Measurements from ENCODE around the gene L1TD1. TPM values are rescaled to one million over a fixed set of nuclear protein-coding genes. Genes with fewer than 3 reads are reported as not detected.

Gene L1TD1
- total and polyA plus RNA-seq, 11 donors: 0.12 to 0.29 (median 0.14) TPM; not detected in 8

DNA sequence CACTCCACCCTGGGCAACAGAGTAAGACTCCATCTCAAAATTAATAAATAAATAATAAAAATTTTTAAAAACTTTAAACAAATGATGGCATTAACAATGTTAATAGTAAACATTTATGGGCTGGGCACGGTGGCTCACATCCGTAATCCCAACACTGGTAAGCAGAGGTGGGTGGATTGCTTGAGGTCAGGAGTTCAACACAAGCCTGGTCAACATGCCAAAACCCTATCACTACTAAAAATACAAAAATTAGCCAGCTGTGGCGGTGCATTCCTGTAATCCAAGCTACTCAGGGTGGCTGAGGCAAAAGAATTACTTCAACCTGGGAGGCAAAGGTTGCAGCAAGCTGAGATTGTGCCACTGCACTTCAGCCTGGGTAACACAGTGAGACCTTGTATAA is 9.0 kb upstream of the L1TD1 start:
- no peaks in the 10 kb centered on the region for H3K9me3 ChIP-seq
- H3K4me1 ChIP-seq: no peaks in the 10 kb centered on the region
- no peak overlapping the region for H3K27ac ChIP-seq
- intact Hi-C loops (cut with DNase I): no loop called here
- DNase-seq: no peak
- H3K4me3 ChIP-seq: no peak overlapping the region
- WGBS, 4 donors: 79 to 86% (median 84%) methylated on average over 3 of the region's 3 CpGs
- H3K27me3 ChIP-seq: no peaks in the 10 kb centered on the region
- no peaks in the 10 kb centered on the region for H3K36me3 ChIP-seq
- ATAC-seq: no peak
- no peak for TF ChIP-seq POLR2A (IDR thresholded peaks at IDR 0.05)
- TF ChIP-seq, protein P1, sequence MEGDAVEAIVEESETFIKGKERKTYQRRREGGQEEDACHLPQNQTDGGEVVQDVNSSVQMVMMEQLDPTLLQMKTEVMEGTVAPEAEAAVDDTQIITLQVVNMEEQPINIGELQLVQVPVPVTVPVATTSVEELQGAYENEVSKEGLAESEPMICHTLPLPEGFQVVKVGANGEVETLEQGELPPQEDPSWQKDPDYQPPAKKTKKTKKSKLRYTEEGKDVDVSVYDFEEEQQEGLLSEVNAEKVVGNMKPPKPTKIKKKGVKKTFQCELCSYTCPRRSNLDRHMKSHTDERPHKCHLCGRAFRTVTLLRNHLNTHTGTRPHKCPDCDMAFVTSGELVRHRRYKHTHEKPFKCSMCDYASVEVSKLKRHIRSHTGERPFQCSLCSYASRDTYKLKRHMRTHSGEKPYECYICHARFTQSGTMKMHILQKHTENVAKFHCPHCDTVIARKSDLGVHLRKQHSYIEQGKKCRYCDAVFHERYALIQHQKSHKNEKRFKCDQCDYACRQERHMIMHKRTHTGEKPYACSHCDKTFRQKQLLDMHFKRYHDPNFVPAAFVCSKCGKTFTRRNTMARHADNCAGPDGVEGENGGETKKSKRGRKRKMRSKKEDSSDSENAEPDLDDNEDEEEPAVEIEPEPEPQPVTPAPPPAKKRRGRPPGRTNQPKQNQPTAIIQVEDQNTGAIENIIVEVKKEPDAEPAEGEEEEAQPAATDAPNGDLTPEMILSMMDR (IDR thresholded peaks at IDR 0.05): no peak

DNA sequence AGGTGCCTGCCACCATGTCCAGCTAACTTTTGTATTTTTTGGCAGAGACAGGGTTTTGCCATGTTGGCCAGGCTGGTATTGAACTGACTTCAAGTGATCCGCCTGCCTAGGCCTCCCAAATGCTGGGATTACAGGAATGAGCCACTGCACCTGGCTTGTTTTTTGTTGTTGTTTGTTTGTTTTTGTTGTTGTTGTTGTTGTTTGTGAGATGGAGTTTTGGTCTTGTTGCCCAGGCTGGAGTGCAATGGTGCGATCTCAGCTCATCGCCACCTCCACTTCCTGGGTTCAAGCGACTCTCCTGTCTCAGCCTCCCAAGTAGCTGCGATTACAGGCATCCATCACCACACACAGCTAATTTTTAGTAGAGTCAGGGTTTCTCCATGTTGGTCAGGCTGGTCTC is 7.1 kb upstream of the L1TD1 start:
- ATAC-seq (no peak), DNase-seq (no peak)
- Histone ChIP-seq H3K36me3 (no peaks in the 10 kb centered on the region), H3K4me3 (no peak overlapping the region), H3K4me1 (no peaks in the 10 kb centered on the region), H3K27me3 (no peaks in the 10 kb centered on the region), H3K9me3 (no peaks in the 10 kb centered on the region), H3K27ac (no peak overlapping the region)
- WGBS, 4 donors: 94 to 100% (median 97%) methylated on average over 5 of the region's 5 CpGs
- TF ChIP-seq, protein P1 (IDR thresholded peaks at IDR 0.05): no peak
- no peak for TF ChIP-seq POLR2A (IDR thresholded peaks at IDR 0.05)
- intact Hi-C loops (cut with DNase I): no loop called here

DNA sequence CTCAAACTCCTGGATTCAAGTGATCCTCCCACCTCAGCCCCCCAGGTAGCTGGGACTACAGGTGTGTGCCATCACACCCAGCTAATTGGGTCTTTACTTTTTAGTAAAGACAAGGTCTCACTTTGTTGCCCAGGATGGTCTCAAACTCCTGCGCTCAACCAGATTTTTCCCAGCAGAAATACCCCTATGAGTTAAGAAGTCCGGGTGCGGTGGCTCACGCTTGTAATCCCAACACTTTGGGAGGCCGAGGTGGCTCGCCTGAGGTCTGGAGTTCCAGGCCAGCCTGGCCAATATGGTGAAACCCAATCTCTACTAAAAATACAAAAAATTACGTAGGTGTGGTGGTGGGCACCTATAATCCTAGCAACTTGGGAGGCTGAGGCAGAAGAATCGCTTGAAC is 6.5 kb upstream of the L1TD1 start:
- DNase-seq (no peak), ATAC-seq (no peak)
- Histone ChIP-seq H3K27ac (no peak overlapping the region), H3K36me3 (no peaks in the 10 kb centered on the region), H3K4me3 (no peak overlapping the region), H3K4me1 (no peaks in the 10 kb centered on the region), H3K9me3 (no peaks in the 10 kb centered on the region), H3K27me3 (no peaks in the 10 kb centered on the region)
- intact Hi-C loops (cut with DNase I): no loop called here
- 92 to 99% (median 98%) methylated on average over 8 of the region's 8 CpGs for WGBS, 4 donors
- TF ChIP-seq POLR2A (IDR thresholded peaks at IDR 0.05): no peak
- TF ChIP-seq, protein P1 (IDR thresholded peaks at IDR 0.05): no peak

DNA sequence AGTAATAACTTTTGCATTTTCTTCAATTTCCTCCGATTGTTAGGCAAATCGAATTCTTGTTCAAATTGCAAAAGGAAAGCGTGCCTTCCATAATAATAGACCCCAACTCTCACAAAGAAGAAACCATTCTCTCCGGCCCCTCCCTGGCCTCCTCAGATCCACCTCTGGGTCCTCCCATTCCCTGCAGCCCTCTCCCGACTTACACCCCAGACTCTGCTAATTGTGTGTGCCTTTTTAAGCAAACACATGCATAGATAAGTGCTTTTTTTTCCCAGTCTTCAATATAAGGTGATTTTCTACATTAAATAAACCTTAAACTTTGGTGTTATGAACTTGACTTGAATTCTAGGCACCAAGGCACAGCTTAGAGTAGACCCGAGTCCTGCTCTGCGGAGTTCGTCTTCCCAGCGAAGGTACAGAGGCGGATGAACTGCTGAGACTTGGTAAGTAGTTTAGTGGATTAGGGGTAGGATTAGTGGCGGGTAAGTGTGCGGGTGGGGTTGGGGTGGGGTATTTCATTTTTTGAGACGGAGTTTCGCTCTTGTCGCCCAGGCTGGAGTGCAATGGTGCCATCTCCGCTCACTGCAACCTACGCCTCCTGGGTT is 1.5 kb downstream of the L1TD1 start:
- DNase-seq: no peak
- no peaks in the 10 kb centered on the region for H3K9me3 ChIP-seq
- H3K4me3 ChIP-seq: no peak overlapping the region
- 77 to 84% (median 80%) methylated on average over 17 of the region's 17 CpGs for WGBS, 4 donors
- TF ChIP-seq, protein P1 (IDR thresholded peaks at IDR 0.05): no peak
- TF ChIP-seq POLR2A (IDR thresholded peaks at IDR 0.05): no peak
- peaks cover 8 to 36% (median 22%) of the 10 kb centered on the region in 9 donors for H3K27me3 ChIP-seq
- H3K27ac ChIP-seq: no peak overlapping the region
- H3K36me3 ChIP-seq: no peaks in the 10 kb centered on the region
- ATAC-seq: no peak
- intact Hi-C loops (cut with DNase I): no loop called here
- peaks cover 0 to 14% (median 0%) of the 10 kb centered on the region in 12 donors for H3K4me1 ChIP-seq
